CD4-positive, alpha-beta T cell treated with Interleukin-10 for 1 hour (primary cell): ENCODE results near the gene CACNA2D2.

Experiments used
- DNase-seq: peaks from one replicate; pipeline ENCODE4 v3.0.0-alpha.2; 2020

The CACNA2D2 gene

DNA sequence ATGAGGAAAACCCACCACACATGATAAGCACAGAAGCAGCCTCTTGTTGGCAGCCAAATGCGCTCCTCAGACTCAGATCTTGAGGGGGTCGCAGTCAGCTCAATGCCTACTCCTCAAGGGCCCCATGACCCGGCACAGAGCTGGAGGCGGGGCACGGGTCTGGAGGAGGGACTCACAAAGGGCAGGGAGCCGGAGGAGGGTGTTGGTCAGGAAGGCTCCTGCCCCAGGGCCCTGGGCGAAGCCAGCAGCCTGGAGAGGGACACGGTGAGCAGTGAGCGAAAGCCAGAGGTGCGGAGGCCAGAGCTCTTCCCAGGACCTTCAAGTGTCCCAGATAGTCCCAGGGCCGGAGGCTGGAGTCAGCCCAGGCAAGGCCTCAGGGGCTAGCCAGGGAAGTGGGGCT, 9.8 kb downstream of the CACNA2D2 start:
- DNase-seq, result no peak

GRCh38 chr3:50493086-50493485, 10.3 kb downstream of the CACNA2D2 start:
- no peak for DNase-seq

DNA sequence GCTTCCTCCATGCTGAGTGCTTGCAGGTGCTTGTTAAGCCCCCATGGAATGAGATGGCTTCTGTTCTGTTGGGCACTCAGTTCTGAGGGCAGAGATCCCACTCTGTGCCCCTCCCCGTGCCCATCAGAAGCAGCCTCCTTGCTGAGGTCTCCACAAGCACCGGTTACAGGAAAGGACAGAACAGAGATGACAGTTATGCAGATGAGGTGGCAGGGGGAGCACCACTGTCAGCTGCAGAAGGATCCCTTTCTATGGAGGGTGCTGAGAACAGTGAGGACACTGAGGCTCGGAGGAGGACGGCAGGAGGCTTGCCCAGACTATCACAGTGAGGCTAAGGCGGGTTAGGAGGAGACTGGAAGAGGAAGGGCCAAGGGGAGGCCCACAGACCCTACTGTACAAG, 12.4 kb downstream of the CACNA2D2 start:
- DNase-seq, result no peak

GRCh38 chr3:50490424-50490823, 13.0 kb downstream of the CACNA2D2 start:
- no peak for DNase-seq

- no peak for DNase-seq
These were observed 16.3 kb downstream of the CACNA2D2 start for GRCh38 chr3:50487181-50487580.

DNA sequence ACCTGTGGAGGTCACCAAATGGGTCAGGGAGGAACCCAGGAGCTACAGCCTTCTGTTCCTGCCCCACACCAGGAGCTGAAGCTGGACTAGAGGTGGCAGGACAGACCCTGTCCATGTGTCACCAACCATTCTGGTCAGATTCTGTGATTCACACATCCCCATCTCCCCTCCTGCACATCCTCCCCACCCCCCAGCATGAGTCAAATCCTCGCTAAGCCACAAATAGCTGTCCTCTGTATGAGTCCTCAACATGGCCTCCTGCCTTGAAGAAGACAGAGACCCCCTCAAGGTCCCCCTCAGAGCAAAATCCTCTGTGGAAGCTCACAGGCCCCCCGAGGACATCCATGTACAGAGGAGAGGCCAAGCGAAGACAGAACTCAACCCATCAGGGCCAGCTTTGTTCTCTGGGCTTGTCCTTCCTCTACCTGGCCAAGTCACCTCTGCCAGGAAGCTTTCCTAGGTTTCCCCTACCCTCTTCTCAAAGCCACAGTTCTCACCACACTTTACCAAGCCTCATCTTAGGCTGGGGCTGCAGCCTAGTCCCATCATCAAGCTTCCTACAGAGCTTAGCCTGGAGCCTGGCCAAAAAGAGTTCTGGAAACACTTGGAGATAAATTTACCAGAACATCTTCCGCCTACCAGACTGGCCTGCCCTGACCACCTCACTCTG, 17.1 kb downstream of the CACNA2D2 start:
- DNase-seq, result no peak

DNA sequence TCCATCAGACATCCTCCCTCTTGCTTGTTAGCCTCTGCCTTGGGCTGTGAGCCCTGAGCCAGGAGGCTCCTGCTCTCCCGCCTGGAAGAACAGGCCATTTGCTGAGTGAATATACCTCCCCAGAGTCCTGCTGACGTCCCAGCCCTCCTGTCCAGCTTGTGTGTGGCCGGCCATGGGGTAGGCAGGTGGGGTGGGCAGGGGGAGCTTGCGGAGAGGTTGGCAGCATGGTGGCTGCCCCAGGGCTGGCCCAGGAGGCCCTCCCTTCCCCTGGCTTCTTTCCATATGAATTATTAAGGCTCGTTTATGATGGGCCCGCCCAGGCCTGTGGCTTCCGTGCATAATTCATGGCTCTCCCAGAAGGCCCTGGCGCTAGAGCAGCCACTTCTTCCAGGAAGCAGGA, 18.7 kb downstream of the CACNA2D2 start:
- no peak for DNase-seq

- DNase-seq, result no peak
These were observed 20.1 kb downstream of the CACNA2D2 start for GRCh38 chr3:50483374-50483773.

- no peak for DNase-seq
These were observed 21.4 kb downstream of the CACNA2D2 start for GRCh38 chr3:50481992-50482391.

DNA sequence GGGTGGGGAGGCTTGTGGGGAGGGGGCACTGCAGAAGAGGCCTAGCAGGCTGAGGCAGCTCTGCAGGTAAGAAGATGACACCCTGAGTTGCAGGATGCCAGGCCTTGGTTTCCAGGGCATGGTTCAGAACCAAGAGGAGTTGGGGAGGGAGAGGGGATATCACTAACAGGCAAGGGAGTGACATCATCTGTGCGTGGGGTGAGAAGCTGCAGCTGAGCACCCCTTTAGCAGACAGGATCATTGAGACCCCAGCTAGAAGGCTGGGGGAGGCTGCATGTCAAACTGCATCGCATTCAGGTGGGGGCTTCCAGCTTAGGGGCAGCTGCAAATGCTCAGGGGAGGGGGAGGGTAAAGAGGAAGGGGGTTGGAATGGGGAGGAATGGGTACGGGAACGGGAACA, 23.0 kb downstream of the CACNA2D2 start:
- no peak for DNase-seq

GRCh38 chr3:50479523-50479922, 23.9 kb downstream of the CACNA2D2 start:
- DNase-seq, result no peak

DNA sequence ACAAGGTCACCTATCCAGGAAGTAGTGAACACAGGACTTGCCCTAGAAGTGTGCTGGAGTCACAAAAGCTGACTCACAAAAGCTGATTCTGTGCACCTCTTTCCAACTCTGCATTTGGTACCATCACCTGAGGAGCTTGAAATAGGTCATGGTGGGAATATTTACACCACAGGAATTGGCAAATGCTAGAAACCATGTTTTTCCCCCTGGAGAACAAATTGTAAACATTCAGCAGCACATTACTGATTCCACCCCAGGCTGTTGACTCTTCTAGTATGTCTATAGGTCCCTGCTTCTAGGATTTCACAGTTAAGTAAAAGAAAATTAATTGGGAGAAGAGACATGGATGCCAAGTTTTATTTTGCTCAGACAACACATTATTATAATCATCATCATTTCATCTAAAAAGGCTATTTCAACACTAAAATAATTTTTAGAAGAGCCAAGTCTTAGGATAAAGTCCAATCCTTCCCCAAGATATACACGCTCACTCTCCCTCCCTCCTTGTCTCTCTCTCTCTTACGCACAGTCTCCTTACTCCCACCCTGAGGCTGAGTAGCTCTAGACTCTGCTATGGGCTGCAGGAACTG, 24.7 kb downstream of the CACNA2D2 start:
- DNase-seq, result no peak

GRCh38 chr3:50478051-50478450, 25.4 kb downstream of the CACNA2D2 start:
- no peak for DNase-seq

- no peak for DNase-seq
These were observed 28.1 kb downstream of the CACNA2D2 start for GRCh38 chr3:50475348-50475747.

- no peak for DNase-seq
These were observed 28.7 kb downstream of the CACNA2D2 start for GRCh38 chr3:50474717-50475116.

- no peak for DNase-seq
These were observed 29.7 kb downstream of the CACNA2D2 start for GRCh38 chr3:50473768-50474167.

- DNase-seq, result peak; percentile 44
These were observed 30.5 kb downstream of the CACNA2D2 start for GRCh38 chr3:50472958-50473357.

DNA sequence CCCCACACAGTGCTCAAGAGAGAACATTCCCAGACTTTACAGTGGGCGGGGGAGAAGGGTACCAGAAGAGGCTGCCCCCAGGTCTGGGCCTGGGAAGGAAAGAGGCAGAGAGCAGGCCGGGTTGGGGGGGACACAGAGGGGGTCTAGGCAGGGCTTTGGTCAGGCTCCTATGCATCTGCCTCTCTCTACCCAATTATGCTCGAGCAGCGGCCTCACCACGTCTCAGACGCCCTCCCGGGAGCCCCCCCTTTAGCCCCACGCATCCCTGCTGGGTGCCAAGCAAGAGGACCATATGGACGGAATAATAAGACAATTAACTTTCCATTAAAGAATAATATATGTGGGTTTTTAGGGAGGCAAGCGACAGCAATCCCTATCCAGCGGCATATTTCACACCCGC, 32.8 kb downstream of the CACNA2D2 start:
- no peak for DNase-seq

DNA sequence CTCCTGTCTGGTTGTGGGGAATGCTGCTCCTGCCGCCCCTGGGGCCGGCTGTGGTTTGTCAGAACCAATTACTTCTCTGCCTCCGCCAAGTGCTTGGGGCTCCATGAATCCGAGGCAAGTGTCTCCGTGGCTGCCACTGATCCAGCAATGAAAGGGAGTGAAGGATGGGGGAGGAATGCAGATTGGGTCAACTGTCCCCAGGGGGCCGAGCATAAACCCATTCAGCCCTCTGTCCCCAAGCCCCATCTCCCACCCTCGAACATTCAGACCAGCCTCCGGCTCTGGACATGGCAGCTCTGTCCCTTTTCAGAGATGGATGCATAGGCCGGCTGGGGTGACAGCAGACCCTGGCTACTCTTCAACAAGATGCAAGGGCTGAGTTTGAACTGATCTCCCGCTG, 35.5 kb downstream of the CACNA2D2 start:
- DNase-seq, result no peak

GRCh38 chr3:50466177-50466576, 37.3 kb downstream of the CACNA2D2 start:
- peak; percentile 31 for DNase-seq

- no peak for DNase-seq
These were observed 38.9 kb downstream of the CACNA2D2 start for GRCh38 chr3:50464569-50464968.

- no peak for DNase-seq
These were observed 43.6 kb downstream of the CACNA2D2 start for GRCh38 chr3:50459785-50460184.

- no peak for DNase-seq
These were observed 45.4 kb downstream of the CACNA2D2 start for GRCh38 chr3:50457988-50458387.

- DNase-seq, result no peak
These were observed 48.0 kb downstream of the CACNA2D2 start for GRCh38 chr3:50455161-50456018.
